Activated T-cell treated with anti-CD3 and anti-CD28 coated beads for 1 hour (primary cell): ENCODE measurements around the gene ACSM4.
"Not testable (repeated sequence)": the region's sequence is repeated elsewhere in the genome, so short reads cannot be mapped to it uniquely, and the experiment has no call there.

Source experiments
- DNase-seq: peaks from one replicate; pipeline ENCODE4 v3.0.0-alpha.2; 2020; ENCODE audit warnings: low read depth

ACSM4 gene, protein sequence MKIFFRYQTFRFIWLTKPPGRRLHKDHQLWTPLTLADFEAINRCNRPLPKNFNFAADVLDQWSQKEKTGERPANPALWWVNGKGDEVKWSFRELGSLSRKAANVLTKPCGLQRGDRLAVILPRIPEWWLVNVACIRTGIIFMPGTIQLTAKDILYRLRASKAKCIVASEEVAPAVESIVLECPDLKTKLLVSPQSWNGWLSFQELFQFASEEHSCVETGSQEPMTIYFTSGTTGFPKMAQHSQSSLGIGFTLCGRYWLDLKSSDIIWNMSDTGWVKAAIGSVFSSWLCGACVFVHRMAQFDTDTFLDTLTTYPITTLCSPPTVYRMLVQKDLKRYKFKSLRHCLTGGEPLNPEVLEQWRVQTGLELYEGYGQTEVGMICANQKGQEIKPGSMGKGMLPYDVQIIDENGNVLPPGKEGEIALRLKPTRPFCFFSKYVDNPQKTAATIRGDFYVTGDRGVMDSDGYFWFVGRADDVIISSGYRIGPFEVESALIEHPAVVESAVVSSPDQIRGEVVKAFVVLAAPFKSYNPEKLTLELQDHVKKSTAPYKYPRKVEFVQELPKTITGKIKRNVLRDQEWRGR

DNA sequence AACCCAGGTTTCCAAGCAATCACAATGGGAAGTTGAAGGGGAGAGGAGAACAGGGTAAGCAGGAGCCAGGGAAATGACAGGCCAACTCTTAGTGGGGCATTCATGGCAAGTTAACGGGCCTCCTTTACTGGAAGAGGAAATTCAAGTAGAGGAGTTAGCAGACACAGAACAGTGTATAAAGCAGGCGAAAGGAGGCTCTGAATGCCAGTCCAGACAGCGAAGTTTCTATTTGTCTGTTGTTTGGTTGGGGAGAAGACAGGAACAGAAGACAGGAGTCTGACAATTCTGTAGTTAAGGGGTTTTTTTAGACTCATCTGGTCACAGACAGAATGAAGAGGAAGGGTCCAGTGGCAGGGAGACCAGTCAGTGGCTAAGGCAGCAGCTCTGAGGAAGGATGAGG, at the start of gene ACSM4:
Gene ACSM4, plus strand, starts transcription at position 301 of the 400 bp plus-strand sequence. CDS start 260 bp downstream, outside the sequence.
- no peak for DNase-seq

DNA sequence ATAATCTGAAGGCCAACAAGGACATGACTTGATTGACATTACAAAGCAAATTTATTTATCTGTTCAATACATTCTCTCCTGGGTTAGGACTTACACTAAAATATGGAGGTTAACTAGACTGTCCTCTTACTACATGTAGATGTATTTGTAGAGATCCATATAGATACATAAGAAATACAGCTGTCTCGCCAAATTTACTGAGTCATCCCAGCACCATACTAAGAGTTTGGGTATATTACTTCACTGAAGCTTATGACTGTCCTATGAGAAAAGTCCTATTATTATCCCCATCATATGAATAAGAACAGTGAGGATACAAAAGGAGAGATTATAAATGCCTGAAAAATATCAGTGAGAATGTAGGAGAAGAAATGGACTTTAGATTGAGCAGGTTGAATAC, 44.8 kb upstream of the ACSM4 start:
- DNase-seq, result no peak

DNA sequence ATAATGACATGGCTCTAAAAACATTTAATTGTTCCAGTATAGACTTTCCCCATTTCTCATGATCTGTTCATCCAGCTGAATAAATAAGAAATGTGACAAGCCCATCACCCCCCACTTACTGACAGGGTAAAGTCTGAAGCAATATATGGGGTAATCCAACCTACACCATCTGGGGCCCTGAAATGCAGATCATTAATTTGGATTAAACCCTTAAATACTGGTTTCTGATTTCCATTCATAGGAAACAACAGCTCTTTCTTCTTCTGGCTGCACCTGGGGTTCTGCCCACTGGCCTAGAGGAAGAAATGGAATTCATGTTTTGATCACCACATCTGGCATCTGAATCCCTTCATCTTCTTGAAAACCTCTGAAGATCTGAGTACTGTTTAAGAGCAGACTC, 39.3 kb upstream of the ACSM4 start:
- no peak for DNase-seq

DNA sequence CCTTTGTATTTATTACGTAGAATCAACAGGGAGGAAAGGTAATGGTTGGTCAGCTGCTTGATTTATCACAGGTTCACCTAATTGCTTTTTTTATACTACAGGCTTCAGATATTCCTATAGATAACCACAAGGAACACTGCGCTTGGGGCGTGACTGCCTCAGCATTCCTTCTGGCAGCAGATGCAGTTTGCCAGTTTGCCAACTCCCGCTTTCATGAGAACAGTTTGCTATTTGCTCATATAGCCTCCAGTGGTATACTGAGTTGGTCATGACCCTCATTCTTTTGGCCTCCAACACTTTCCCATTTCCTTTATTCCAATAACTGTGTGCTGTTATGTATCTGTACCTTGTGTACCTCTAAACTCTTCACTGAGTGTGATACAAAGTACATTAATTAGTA, 38.6 kb upstream of the ACSM4 start:
- no peak for DNase-seq

DNA sequence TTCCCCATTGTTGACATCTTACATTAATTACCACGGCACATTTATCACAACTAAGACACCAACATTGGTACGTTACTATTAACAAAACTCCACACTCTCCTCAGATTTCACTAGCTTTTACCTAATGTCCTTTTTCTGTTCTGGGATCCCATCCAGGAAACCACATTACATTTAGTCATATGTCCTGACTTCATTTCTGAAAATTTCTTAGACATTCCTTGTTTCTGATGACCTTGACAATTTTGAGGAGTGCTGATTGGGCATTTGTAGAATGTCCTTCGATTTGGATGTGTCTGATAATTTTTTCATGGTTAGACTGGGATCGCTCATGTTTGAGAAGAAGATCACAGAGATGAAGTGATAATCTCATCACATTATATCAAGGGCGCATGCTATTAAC, 34.6 kb upstream of the ACSM4 start:
- DNase-seq, result no peak

DNA sequence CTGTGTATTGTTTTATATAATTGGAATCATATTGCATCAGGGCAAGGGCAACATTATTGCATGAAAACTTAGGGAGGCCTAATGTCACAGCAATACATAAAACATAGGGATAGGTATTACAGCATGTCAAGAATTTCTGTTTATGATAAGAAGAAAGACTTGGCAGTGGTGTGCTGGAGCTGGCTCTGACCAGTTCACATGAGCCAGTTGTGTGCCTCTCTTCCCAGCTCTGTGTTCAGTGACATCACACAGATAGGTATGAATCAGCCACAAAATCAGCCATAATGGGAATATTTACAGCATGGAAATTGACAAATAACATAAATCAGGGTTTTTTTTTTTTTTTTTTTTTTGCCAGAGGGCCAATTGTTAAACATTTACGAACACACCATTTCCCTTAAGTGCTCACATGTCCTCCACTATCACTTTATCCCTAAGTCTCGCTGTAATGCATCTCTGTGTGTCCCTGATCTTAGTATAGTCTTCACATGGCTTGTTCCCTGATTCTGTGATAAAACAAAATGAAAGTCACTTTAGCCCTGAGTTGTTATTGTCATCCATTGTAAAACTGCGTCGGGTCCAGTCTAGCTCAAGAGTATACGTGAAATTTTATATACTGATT, 31.9 kb upstream of the ACSM4 start:
- no peak for DNase-seq

DNA sequence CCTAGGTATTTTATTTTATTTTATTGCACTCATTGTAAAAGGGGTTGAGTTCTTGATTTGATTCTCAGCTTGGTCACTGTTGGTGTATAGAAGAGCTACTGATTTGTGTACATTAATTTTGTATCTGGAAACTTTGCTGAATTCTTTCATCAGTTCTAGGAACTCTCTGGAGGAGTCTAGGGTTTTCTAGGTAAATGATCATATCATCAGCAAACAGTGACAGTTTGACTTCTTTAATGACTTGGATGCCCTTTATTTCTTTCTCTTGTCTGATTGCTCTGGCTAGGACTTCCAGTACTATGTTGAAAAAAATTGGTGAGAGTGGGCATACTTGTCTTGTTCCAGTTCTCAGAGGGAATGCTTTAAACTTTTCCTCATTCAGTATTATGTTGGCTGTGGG, 28.4 kb upstream of the ACSM4 start:
- not testable (repeated sequence) for DNase-seq

DNA sequence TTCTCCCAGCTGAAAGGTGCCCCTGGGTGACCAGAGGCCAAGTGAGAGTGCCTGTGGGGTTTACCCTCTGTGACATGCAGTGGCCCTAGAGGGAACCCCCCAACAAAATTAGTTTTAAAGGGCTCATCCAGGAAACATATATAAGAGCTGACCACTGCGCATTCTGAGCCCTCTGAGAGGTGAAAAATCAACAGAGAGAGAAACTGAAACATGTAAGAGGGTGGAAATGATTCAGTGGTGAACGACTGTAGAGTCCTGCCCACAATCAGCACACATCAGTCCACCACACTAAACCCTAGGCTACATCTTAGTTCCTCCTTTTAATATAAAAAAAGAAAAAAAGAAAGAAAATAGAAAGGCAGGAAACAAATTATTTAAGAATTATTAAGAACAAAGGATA, 21.0 kb upstream of the ACSM4 start:
- no peak for DNase-seq

DNA sequence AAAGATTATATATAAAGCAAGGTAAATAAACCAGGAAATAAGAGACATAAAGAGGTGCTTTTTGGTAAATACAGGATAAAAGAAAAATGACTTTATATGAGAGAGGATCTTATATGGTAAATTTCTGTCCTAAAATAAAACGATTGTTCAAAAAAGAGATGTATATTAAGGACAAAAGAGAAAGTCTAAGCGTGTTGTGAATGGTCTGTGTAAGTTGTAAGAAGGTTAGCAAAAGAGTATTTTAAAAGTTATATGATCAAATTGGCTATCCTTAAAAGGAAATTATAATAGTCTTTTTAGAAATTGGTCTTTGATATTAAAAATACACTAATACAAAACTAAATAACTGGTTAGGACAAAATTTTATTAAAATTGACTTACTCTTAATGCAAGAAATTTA, 14.1 kb upstream of the ACSM4 start:
- no peak for DNase-seq

DNA sequence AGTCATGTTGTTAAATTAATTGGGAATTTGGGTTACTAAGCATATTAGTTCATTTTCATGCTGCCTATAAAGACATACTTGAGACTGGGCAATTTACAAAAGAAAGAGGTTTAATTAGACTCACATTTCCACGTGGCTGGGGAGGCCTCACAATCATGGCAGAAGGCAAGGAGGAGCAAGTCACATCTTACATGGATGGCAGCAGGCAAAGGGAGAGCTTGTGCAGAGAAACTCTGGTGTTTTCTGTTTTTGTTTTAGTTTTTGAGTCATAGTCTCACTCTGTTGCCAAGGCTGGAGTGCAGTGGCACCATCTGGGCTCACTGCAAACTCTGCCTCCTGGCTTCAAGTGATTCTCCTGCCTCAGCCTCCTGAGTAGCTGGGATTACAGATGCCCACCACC, 13.3 kb upstream of the ACSM4 start:
- DNase-seq, result not testable (repeated sequence)

DNA sequence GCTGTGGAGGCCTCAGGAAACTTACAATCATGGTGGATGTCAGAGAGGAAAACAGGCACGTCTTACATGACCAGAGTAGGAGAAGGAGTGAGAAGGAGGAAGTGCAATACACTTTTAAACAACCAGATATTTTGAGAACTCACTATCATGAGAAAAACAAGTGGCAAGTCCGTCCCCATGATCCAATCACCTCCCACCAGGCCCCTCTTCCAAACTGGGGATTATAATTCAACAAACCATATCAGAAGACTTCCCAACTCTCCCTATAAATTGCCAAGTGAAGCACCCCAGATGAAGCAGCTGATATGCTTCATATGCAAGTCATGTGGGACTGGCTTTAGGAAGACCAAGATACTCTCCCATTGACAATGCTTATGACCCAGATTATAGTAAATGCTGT, 11.6 kb upstream of the ACSM4 start:
- no peak for DNase-seq

DNA sequence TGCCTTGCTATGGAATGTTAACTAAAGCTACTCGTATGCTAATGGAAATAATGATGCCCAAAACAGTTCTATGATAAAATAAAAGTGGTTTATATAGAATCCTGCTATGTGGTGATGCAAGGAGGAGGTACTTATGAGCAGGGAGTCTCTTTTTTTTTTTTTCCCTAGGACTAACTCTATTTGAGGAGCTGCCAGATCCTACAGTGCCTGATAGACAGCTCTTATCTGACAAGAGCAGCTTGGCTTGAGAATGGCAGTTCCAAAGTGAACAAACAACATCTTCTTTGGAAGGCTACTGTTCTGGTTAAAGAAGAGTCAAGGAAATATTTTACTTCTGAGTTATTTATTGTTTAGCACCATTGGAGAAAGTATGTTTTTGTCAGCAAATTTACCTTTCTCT, 10.2 kb upstream of the ACSM4 start:
- DNase-seq, result no peak

DNA sequence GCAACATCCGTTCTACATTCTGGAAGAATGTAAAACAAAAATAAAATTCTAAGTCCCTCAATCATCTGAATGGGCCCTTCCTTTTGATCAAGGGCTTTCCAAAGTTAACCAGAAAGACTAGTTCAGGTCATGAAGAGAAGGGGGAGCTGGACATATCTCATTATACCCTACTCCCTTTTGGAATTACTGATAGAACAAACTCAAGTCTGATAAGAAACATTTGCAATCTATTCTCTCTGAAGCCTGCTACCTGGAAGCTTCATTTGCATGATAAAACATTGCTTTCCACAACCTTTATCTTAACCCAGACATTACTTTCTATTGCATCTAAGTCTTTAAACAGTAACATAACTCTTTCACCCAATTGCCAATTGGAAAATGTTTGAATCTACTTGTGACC, 8.3 kb upstream of the ACSM4 start:
- no peak for DNase-seq

DNA sequence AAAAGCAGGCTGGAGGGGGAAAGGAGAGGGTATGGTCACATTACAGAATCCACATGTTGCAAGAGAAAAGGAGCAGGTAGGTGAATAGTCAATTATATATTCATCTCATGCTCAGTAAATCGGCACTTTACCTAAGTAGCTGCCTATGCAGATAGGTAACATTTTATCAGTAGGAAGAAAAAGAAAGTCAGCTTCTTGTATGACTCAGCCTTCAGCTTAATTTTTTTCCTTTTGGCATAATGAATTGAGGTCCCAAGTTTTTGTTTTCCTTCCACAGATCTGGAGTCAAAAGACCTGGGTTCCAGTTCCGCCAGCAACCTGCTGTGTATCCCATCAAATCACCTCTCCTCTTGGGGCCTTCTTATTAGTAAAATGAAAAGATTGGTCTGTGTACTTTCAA, 6.0 kb upstream of the ACSM4 start:
- no peak for DNase-seq

DNA sequence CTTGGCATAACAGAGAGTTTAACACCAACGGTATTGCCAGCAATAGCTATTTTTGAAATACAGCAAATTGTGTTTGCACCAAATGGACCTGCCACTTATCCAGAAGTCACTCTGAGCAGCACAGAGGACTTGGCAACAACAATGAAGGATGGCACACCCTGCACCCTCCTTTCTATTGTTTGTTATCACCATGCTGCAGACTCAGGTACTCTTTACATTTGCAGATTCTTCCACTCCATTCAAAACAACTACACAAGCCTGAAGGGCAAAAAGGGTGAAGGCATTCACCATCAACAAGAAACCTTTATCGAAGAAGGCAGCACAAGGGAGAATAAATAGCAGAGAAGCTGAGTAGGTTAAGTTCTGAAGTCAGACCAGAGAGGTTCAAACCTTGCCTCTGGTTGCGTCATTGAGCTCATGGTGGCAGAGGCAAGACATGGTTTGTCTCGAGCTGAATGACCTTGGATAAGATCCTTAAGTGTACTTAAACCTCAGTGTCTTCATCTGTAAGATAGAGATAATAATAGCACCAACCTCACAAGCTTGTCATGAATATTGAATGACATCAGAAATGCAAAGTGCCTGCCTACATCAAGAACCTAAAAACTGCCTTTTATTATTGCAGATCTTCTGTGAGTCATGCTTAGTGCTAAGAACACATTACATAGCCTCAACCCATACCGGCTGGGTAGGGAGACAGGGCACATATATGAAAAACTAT, 1.4 kb upstream of the ACSM4 start:
- DNase-seq, result no peak

DNA sequence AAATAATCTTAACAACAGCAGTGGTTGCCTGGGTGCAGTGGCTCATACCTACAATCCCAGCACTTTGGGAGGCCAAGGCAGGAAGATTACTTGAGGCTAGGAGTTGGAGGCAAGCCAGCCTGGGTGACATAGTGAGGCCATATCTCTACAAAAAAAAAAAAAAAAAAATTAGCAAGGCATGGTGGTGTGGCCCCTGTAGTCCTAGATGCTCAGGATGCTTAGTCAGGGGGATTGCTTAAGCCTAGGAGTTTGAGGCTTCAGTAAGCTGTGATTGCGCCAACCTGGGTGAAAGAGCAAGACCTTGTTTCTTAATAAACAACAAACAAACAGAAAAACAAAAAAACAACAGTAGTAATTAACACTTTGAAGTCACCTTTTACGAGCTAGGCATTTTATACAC, 642 bp upstream of the ACSM4 start:
- no peak for DNase-seq

DNA sequence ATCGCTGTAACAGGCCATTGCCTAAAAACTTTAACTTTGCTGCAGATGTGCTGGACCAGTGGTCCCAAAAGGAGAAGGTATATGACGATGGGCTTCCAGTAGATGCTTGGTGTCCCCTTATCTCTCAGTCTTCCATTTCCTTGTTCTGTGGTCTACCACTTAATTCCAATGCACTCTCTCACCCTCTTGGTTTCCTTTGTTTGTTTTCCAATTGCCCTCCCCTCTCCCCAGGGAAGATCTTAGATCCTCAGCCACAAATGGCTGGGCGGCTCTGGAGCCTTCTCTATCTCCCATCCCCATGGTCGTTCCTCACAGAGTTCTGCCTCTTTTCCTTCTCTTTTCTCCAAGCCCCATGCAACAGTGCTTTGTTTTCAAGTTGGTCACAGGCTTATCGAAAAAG, 584 bp downstream of the ACSM4 start:
- no peak for DNase-seq

DNA sequence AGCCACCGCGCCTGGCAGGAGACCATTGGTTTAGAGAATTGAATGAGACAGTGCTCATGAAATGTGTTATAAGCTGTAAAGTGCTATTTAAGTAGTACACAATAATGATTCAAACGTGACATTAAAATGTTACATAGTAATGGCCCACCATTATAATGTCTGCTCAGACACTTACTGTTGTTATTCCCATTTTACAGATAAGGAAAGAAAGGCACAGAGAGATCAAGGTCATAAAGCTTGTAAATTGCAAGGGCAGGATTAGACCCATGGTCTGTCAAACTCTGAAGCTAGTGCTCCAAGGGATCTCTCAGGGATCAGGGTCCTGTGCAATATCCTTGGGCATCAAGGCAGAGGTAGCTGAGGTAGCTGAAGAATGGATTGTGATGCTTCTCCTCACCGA, 6.2 kb downstream of the ACSM4 start:
- no peak for DNase-seq

DNA sequence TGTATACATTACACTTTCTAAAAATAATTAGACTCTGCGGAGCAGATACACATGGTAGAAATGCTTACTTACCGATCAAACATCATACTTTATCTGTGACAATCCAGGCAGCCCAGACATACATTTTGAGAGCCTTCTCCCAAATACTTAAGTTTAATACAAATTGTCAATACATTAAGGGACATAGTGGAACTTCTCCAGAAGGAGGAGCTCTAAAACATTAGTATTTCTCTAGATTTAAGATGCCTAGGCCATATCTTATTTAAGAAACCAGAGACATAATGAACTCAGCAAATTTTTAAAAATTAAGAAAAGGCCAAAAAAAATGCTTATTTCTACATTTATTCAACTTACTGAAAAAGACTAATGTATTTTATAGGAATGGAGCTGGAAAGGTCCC, 16.1 kb downstream of the ACSM4 start:
- DNase-seq, result no peak

DNA sequence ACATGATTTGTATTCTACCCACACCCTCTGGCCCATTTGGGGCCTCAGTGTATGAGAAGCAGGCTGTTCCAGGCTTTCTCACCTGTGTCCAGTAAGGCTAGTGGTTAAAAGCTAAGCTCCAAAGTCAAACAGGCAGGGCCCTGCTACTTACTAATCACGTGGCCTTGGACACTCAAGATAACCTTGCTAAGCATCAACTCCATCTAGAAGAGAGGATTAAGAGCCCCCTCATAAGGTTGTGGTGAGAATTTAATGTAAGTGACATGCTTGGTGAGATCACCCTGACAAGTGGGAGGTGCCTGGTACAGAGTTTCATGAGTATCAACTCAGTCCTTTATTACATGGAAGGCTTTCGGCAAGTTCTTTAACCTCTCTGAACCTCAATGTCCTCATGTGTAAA, 17.8 kb downstream of the ACSM4 start:
- no peak for DNase-seq

DNA sequence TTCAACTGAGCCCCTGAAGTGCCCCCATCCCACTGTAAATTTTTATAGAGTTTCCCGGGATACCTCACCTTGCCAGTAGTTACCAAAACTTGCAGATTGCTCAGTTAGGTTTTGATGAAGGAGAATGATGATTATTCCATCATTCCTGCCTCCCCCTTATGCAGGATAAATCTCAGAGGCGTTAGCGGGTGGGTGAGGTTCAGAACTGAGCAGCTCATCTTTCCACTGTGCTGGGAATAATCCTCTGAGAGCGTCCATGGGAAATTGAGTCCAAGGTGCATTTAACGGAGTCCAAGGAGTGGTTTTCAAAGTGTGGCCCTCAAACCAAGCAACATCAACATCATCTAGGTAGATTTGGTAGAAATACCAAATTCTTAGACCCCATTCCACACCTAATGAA, 18.7 kb downstream of the ACSM4 start:
- no peak for DNase-seq

DNA sequence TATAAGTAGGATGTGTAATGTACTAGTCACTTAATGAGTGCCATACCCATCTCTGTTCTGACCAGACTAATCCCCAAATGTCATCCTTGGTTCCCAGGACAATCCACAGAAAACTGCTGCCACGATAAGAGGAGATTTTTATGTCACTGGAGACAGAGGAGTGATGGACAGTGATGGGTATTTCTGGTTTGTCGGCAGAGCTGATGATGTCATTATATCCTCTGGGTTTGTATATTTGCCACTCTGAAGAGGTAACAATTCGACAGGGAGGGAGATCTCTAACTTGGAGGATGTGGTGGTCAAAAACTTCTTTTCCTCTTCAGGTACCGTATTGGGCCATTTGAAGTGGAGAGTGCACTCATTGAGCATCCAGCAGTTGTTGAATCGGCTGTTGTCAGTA, 20.3 kb downstream of the ACSM4 start:
- no peak for DNase-seq

DNA sequence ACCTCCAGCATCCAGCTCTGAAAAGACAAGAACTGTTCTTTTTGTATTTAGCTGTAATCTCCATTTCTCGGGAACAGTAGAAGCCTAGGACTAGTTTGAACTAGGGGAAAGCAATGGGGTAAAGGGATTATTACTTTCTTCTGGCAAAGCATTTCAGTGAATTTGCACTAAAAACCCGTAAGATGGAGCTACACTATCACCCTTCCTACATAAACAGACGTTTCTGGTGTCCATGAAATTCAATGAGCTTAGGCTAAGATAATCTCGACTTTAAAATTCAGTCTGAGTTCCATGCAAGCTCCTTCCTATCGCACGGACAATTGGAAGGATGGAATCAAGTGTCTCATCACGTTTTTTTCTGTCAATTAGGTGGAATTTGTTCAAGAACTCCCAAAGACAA, 24.0 kb downstream of the ACSM4 start:
- DNase-seq, result no peak
